IMR-90 (cell line): Measurements from ENCODE around the gene HIVEP3.

ENCODE experiments used
- CEBPB ChIP-seq: IDR thresholded peaks from 2 replicates; pipeline ENCODE4 v1.6.1; 2012; ENCODE audit warnings: low read depth, low read length, improper control_type of control experiment
- CTCF ChIP-seq: conservative IDR thresholded peaks from 2 replicates; pipeline ENCODE4 v1.5.1; 2012; ENCODE audit warnings: mild to moderate bottlenecking, low read depth, low read length, improper control_type of control experiment
- MAFK ChIP-seq: IDR thresholded peaks from 2 replicates; pipeline ENCODE4 v1.6.1; 2012; ENCODE audit warnings: low read depth, low read length, improper control_type of control experiment
- MAZ ChIP-seq: IDR thresholded peaks from 2 replicates; pipeline ENCODE4 v1.6.1; 2012; ENCODE audit warnings: low read depth, mild to moderate bottlenecking, low read length, improper control_type of control experiment, moderate library complexity, borderline replicate concordance
- MXI1 ChIP-seq: IDR thresholded peaks from 2 replicates; pipeline ENCODE4 v1.6.1; 2012; ENCODE audit warnings: low read depth, mild to moderate bottlenecking, low read length, moderate library complexity, borderline replicate concordance
- NFE2L2 ChIP-seq: fragments of 150-350 bp; IDR thresholded peaks from 2 replicates; pipeline ENCODE4 v1.6.1; 2016; ENCODE audit warnings: low read depth, mild to moderate bottlenecking, low read length
- POLR2A ChIP-seq: IDR thresholded peaks from 2 replicates; pipeline ENCODE4 v1.6.1; 2012; ENCODE audit warnings: mild to moderate bottlenecking, low read depth, low read length
- RAD21 ChIP-seq: IDR thresholded peaks from 2 replicates; pipeline ENCODE4 v1.6.1; 2012; ENCODE audit warnings: low read length, improper control_type of control experiment
- SMC3 ChIP-seq: fragments of 150-350 bp; IDR thresholded peaks from 2 replicates; pipeline ENCODE4 v1.6.1; 2016; ENCODE audit warnings: low read depth, mild to moderate bottlenecking, antibody characterized with exemption, low read length, moderate library complexity

- no peak for TF ChIP-seq CTCF
- no peak for TF ChIP-seq MXI1
- TF ChIP-seq CEBPB, result no peak
- TF ChIP-seq NFE2L2, result no peak
- TF ChIP-seq POLR2A, result no peak
- no peak for TF ChIP-seq RAD21
- no peak for TF ChIP-seq MAFK
- TF ChIP-seq SMC3, result no peak
- no peak for TF ChIP-seq MAZ
Observed at GRCh38 chr1:41953291-41953690, 34.6 kb upstream of the HIVEP3 start.
